GM12872 (cell line): ENCODE measurements around the gene IL17RA.
A peak's percentile ranks its signal among the peaks of the same experiment; 100 is the strongest.

Experiments used
- CTCF ChIP-seq: IDR thresholded peaks from 3 replicates; pipeline ENCODE4 v1.5.1; 2011; ENCODE audit warnings: low read depth, mild to moderate bottlenecking, low read length, moderate library complexity; ENCODE audit not compliant: insufficient read depth

IL17RA gene

GRCh38 chr22:17106161-17106784, 21.5 kb downstream of the IL17RA start:
- TF ChIP-seq CTCF = 0 out of 3 replicates have a peak, but pooled peaks have one; percentile 14

DNA sequence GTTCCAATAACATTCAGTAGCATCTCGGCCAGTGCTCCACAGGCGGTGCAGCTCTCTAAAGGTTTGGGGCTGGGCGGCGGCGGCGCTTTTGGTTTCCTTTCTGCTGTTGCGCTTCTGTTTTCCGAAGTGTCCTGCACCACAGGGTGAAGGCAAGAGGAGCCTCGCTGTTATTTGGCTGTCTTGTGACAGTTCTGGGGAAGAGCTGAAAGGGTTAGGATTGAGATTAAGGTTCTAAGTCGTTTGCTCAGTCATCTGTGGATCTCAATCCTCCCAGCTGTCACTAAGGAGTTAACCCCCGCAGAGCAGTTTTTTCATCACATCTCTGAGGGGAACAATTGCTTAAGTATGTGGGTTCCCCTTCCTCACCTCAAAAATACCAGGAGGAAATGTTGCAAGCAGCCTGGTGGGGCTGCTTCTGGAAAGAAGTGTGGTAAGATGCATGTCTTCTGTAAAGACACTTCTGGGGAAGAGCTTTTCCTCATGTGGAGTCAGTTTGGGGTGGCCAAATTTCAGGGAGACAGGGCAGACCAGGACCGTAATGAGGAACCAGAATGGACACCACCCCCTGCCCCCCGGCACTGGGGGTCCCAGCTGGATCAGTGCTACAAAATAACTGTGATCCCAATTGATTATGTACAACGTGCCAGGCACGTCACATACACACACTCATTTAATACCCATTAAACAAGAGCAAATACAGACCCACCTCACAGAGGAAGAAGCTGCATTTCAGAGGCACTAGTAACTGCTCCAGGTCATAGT, 22.2 kb downstream of the IL17RA start:
- TF ChIP-seq CTCF = no peak

DNA sequence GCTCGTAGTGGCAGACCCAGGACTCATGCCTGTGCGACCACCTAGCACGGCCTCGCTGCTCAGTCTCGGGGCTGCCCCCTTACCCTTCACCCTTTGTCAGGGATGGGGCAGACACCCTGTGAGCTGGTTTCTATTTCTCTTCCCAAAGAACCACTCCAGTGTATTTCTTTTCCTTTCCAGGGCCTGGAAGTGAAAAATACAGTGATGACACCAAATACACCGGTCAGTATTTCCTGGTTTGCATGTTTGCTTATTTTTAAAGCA, 22.7 kb downstream of the IL17RA start:
- no peak for TF ChIP-seq CTCF

DNA sequence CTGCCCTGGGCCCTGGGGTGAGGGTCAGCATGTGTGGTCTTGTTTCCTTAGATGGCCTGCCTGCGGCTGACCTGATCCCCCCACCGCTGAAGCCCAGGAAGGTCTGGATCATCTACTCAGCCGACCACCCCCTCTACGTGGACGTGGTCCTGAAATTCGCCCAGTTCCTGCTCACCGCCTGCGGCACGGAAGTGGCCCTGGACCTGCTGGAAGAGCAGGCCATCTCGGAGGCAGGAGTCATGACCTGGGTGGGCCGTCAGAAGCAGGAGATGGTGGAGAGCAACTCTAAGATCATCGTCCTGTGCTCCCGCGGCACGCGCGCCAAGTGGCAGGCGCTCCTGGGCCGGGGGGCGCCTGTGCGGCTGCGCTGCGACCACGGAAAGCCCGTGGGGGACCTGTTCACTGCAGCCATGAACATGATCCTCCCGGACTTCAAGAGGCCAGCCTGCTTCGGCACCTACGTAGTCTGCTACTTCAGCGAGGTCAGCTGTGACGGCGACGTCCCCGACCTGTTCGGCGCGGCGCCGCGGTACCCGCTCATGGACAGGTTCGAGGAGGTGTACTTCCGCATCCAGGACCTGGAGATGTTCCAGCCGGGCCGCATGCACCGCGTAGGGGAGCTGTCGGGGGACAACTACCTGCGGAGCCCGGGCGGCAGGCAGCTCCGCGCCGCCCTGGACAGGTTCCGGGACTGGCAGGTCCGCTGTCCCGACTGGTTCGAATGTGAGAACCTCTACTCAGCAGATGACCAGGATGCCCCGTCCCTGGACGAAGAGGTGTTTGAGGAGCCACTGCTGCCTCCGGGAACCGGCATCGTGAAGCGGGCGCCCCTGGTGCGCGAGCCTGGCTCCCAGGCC, 23.7 kb downstream of the IL17RA start:
- no peak for TF ChIP-seq CTCF

DNA sequence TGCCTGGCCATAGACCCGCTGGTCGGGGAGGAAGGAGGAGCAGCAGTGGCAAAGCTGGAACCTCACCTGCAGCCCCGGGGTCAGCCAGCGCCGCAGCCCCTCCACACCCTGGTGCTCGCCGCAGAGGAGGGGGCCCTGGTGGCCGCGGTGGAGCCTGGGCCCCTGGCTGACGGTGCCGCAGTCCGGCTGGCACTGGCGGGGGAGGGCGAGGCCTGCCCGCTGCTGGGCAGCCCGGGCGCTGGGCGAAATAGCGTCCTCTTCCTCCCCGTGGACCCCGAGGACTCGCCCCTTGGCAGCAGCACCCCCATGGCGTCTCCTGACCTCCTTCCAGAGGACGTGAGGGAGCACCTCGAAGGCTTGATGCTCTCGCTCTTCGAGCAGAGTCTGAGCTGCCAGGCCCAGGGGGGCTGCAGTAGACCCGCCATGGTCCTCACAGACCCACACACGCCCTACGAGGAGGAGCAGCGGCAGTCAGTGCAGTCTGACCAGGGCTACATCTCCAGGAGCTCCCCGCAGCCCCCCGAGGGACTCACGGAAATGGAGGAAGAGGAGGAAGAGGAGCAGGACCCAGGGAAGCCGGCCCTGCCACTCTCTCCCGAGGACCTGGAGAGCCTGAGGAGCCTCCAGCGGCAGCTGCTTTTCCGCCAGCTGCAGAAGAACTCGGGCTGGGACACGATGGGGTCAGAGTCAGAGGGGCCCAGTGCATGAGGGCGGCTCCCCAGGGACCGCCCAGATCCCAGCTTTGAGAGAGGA, 24.5 kb downstream of the IL17RA start:
- no peak for TF ChIP-seq CTCF

DNA sequence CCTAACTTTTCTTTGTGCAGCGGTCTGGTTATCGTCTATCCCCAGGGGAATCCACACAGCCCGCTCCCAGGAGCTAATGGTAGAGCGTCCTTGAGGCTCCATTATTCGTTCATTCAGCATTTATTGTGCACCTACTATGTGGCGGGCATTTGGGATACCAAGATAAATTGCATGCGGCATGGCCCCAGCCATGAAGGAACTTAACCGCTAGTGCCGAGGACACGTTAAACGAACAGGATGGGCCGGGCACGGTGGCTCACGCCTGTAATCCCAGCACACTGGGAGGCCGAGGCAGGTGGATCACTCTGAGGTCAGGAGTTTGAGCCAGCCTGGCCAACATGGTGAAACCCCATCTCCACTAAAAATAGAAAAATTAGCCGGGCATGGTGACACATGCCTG, 25.2 kb downstream of the IL17RA start:
- no peak for TF ChIP-seq CTCF
